HCT116 (cell line): ENCODE measurements around the gene OFD1.

ENCODE experiments used
- CTCF ChIP-seq, 3 experiments: fragments of 200-600 bp in 1 of 3; sonication (generic) in 1 of 3; IDR thresholded peaks in 2 of 3; conservative IDR thresholded peaks in 1 of 3; 2 replicates each; pipeline ENCODE4 v1.5.1; 2012 to 2017; ENCODE audit warnings: low read depth in 2 of 3, low read length in 2 of 3, antibody characterized with exemption in 1 of 3, borderline replicate concordance in 1 of 3, control low read depth in 1 of 3, mild to moderate bottlenecking in 1 of 3, mixed read lengths in 1 of 3, mixed run types in 1 of 3, moderate library complexity in 1 of 3; ENCODE audit not compliant: insufficient read depth in 1 of 3
- EZH2 ChIP-seq: fragments of 200-600 bp; sonication (generic); IDR thresholded peaks from 2 replicates; pipeline ENCODE4 v1.6.1; 2017; ENCODE audit warnings: antibody characterized with exemption, mixed run types
- JUND ChIP-seq: IDR thresholded peaks from 2 replicates; pipeline ENCODE4 v1.6.1; 2012
- POLR2A ChIP-seq: IDR thresholded peaks from 2 replicates; pipeline ENCODE4 v1.7.0; 2011; ENCODE audit warnings: borderline replicate concordance; ENCODE audit not compliant: insufficient read depth, insufficient read length; ENCODE audit errors: extremely low read depth
- POLR2AphosphoS5 ChIP-seq: IDR thresholded peaks from 2 replicates; pipeline ENCODE4 v1.6.1; 2011; ENCODE audit warnings: mild to moderate bottlenecking, low read depth, low read length, moderate library complexity
- SP1 ChIP-seq: IDR thresholded peaks from 2 replicates; pipeline ENCODE4 v1.6.1; 2012; ENCODE audit warnings: low read depth
- ZFX ChIP-seq: fragments of 450-650 bp; IDR thresholded peaks from 2 replicates; pipeline ENCODE4 v1.6.1; 2017
- TF ChIP-seq, protein P1 (sequence below): IDR thresholded peaks from 2 replicates; pipeline ENCODE4 v1.6.1; 2012; ENCODE audit warnings: low read depth

- TF ChIP-seq POLR2AphosphoS5: no peak
- no peak for TF ChIP-seq ZFX
- TF ChIP-seq CTCF (IDR thresholded peaks at IDR 0.05 in 2 of 3, conservative IDR thresholded peaks at IDR 0.05 in 1 of 3; ENCODE audit: borderline replicate concordance in 1 of 3, insufficient read depth in 1 of 3, low read depth in 2 of 3, low read length in 2 of 3): no peak
- TF ChIP-seq, protein P1, sequence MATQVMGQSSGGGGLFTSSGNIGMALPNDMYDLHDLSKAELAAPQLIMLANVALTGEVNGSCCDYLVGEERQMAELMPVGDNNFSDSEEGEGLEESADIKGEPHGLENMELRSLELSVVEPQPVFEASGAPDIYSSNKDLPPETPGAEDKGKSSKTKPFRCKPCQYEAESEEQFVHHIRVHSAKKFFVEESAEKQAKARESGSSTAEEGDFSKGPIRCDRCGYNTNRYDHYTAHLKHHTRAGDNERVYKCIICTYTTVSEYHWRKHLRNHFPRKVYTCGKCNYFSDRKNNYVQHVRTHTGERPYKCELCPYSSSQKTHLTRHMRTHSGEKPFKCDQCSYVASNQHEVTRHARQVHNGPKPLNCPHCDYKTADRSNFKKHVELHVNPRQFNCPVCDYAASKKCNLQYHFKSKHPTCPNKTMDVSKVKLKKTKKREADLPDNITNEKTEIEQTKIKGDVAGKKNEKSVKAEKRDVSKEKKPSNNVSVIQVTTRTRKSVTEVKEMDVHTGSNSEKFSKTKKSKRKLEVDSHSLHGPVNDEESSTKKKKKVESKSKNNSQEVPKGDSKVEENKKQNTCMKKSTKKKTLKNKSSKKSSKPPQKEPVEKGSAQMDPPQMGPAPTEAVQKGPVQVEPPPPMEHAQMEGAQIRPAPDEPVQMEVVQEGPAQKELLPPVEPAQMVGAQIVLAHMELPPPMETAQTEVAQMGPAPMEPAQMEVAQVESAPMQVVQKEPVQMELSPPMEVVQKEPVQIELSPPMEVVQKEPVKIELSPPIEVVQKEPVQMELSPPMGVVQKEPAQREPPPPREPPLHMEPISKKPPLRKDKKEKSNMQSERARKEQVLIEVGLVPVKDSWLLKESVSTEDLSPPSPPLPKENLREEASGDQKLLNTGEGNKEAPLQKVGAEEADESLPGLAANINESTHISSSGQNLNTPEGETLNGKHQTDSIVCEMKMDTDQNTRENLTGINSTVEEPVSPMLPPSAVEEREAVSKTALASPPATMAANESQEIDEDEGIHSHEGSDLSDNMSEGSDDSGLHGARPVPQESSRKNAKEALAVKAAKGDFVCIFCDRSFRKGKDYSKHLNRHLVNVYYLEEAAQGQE: no peak
- no peak for TF ChIP-seq POLR2A
- no peak for TF ChIP-seq JUND
- no peak for TF ChIP-seq SP1
- TF ChIP-seq EZH2: no peak
Observed at GRCh38 chrX:13798184-13798583, 63.6 kb downstream of the OFD1 start.
